Effector memory CD8-positive, alpha-beta T cell (primary cell): ENCODE measurements around the gene TTC13.

Experiments used
- ATAC-seq: fragments of 150-1000 bp; cut with Tn5 transposase; replicated peaks from 2 replicates; pipeline ENCODE4 v1.10.0; 2021; ENCODE audit warnings: mild to moderate bottlenecking, moderate library complexity
- DNase-seq, 3 experiments: peaks; one replicate each; pipeline ENCODE4 v3.0.0; 2021
- H3K27ac Mint-ChIP-seq, 2 donors: one replicate each; pipeline ENCODE4 v1.8.0; 2022; ENCODE audit warnings: mild to moderate bottlenecking in 2 of 2, mixed read lengths in 2 of 2, moderate library complexity in 2 of 2
- H3K27me3 Mint-ChIP-seq, 2 donors: one replicate each; pipeline ENCODE4 v1.8.0; 2022; ENCODE audit warnings: mixed read lengths in 2 of 2
- H3K36me3 Mint-ChIP-seq: one replicate; pipeline ENCODE4 v1.8.0; 2022; ENCODE audit warnings: mild to moderate bottlenecking, moderate library complexity, mixed read lengths; ENCODE audit not compliant: insufficient read depth
- H3K4me1 Mint-ChIP-seq, 2 donors: one replicate each; pipeline ENCODE4 v1.8.0; 2022; ENCODE audit warnings: low read depth in 2 of 2, mixed read lengths in 2 of 2
- H3K4me3 Mint-ChIP-seq, 2 donors: one replicate each; pipeline ENCODE4 v1.8.0; 2022; ENCODE audit warnings: mild to moderate bottlenecking in 2 of 2, mixed read lengths in 2 of 2, moderate library complexity in 2 of 2
- H3K9me3 Mint-ChIP-seq, 2 donors: one replicate each; pipeline ENCODE4 v1.8.0; 2022; ENCODE audit warnings: mixed read lengths in 2 of 2

Gene TTC13

GRCh38 chr1:230957580-230957989 is 21.1 kb downstream of the TTC13 start:
- Mint-ChIP-seq H3K4me3 (no peak overlapping the region), H3K36me3 (peaks cover 47% of the 10 kb centered on the region), H3K4me1 (peaks cover 18 to 19% of the 10 kb centered on the region in 2 donors), H3K9me3 (no peaks in the 10 kb centered on the region), H3K27ac (no peak overlapping the region), H3K27me3 (no peaks in the 10 kb centered on the region)
- DNase-seq (no peak), ATAC-seq (no peak)

- Mint-ChIP-seq H3K36me3 (peaks cover 36% of the 10 kb centered on the region), H3K4me3 (no peak overlapping the region), H3K27me3 (no peaks in the 10 kb centered on the region), H3K4me1 (peaks cover 7% of the 10 kb centered on the region in 2 donors), H3K9me3 (no peaks in the 10 kb centered on the region), H3K27ac (no peak overlapping the region)
- DNase-seq, result no peak
- ATAC-seq, result no peak
Measured at GRCh38 chr1:230950404-230950803, 28.3 kb downstream of the TTC13 start.

- H3K27ac Mint-ChIP-seq, result peak overlapping the region in 1 of 2 donors; percentile 84
- ATAC-seq, result no peak
- no peaks in the 10 kb centered on the region for H3K27me3 Mint-ChIP-seq
- no peak for DNase-seq
- peaks cover 7% of the 10 kb centered on the region in 2 donors for H3K4me1 Mint-ChIP-seq
- no peaks in the 10 kb centered on the region for H3K9me3 Mint-ChIP-seq
- peaks cover 31% of the 10 kb centered on the region for H3K36me3 Mint-ChIP-seq
- no peak overlapping the region for H3K4me3 Mint-ChIP-seq
Measured at GRCh38 chr1:230948903-230949302, 29.8 kb downstream of the TTC13 start.

- peaks cover 34% of the 10 kb centered on the region for H3K36me3 Mint-ChIP-seq
- no peaks in the 10 kb centered on the region for H3K9me3 Mint-ChIP-seq
- H3K27me3 Mint-ChIP-seq, result no peaks in the 10 kb centered on the region
- DNase-seq (no peak), ATAC-seq (no peak)
- H3K27ac Mint-ChIP-seq, result peak overlapping the region in 1 of 2 donors; percentile 84
- H3K4me3 Mint-ChIP-seq, result no peak overlapping the region
- H3K4me1 Mint-ChIP-seq, result peaks cover 7% of the 10 kb centered on the region in 2 donors
Measured at GRCh38 chr1:230948301-230948700, 30.4 kb downstream of the TTC13 start.

GRCh38 chr1:230943048-230943593 is 35.5 kb downstream of the TTC13 start:
- Mint-ChIP-seq H3K4me1 (peaks cover 5 to 11% of the 10 kb centered on the region in 2 donors), H3K27me3 (no peaks in the 10 kb centered on the region), H3K9me3 (no peaks in the 10 kb centered on the region), H3K4me3 (no peak overlapping the region), H3K36me3 (peaks cover 29% of the 10 kb centered on the region), H3K27ac (peak overlapping the region in 1 of 2 donors; percentile 41)
- ATAC-seq, result no peak
- DNase-seq, result no peak

GRCh38 chr1:230940848-230941247 is 37.8 kb downstream of the TTC13 start:
- no peaks in the 10 kb centered on the region for H3K9me3 Mint-ChIP-seq
- no peak for DNase-seq
- H3K27ac Mint-ChIP-seq, result no peak overlapping the region
- no peaks in the 10 kb centered on the region for H3K27me3 Mint-ChIP-seq
- H3K36me3 Mint-ChIP-seq, result peaks cover 22% of the 10 kb centered on the region
- ATAC-seq, result no peak
- H3K4me3 Mint-ChIP-seq, result no peak overlapping the region
- H3K4me1 Mint-ChIP-seq, result peaks cover 3 to 13% of the 10 kb centered on the region in 2 donors

- peak overlapping the region in 1 of 2 donors; percentile 11 for H3K27ac Mint-ChIP-seq
- DNase-seq, result no peak
- peaks cover 3 to 22% of the 10 kb centered on the region in 2 donors for H3K4me1 Mint-ChIP-seq
- no peak for ATAC-seq
- H3K36me3 Mint-ChIP-seq, result peaks cover 22% of the 10 kb centered on the region
- H3K9me3 Mint-ChIP-seq, result no peaks in the 10 kb centered on the region
- no peaks in the 10 kb centered on the region for H3K27me3 Mint-ChIP-seq
- H3K4me3 Mint-ChIP-seq, result no peak overlapping the region
Measured at GRCh38 chr1:230939806-230940489, 38.7 kb downstream of the TTC13 start.

- ATAC-seq, result no peak
- Mint-ChIP-seq H3K4me1 (peaks cover 3 to 22% of the 10 kb centered on the region in 2 donors), H3K27ac (peak overlapping the region in 1 of 2 donors; percentile 77), H3K27me3 (no peaks in the 10 kb centered on the region), H3K9me3 (no peaks in the 10 kb centered on the region), H3K4me3 (no peak overlapping the region), H3K36me3 (peaks cover 22% of the 10 kb centered on the region)
- DNase-seq, result no peak
Measured at GRCh38 chr1:230938924-230939368, 39.7 kb downstream of the TTC13 start.

- no peaks in the 10 kb centered on the region for H3K27me3 Mint-ChIP-seq
- H3K27ac Mint-ChIP-seq, result peak overlapping the region; percentile 21 to 61
- H3K4me3 Mint-ChIP-seq, result no peak overlapping the region
- DNase-seq (no peak), ATAC-seq (no peak)
- peaks cover 1 to 18% of the 10 kb centered on the region in 2 donors for H3K4me1 Mint-ChIP-seq
- no peaks in the 10 kb centered on the region for H3K9me3 Mint-ChIP-seq
- peaks cover 21% of the 10 kb centered on the region for H3K36me3 Mint-ChIP-seq
Measured at GRCh38 chr1:230937371-230937770, 41.3 kb downstream of the TTC13 start.

GRCh38 chr1:230936475-230936874 is 42.2 kb downstream of the TTC13 start:
- H3K9me3 Mint-ChIP-seq, result no peaks in the 10 kb centered on the region
- H3K4me1 Mint-ChIP-seq, result peaks cover 1 to 18% of the 10 kb centered on the region in 2 donors
- ATAC-seq (no peak), DNase-seq (no peak)
- peak overlapping the region; percentile 21 to 61 for H3K27ac Mint-ChIP-seq
- no peak overlapping the region for H3K4me3 Mint-ChIP-seq
- H3K36me3 Mint-ChIP-seq, result peaks cover 30% of the 10 kb centered on the region
- no peaks in the 10 kb centered on the region for H3K27me3 Mint-ChIP-seq

GRCh38 chr1:230935852-230936251 is 42.8 kb downstream of the TTC13 start:
- no peak for ATAC-seq
- Mint-ChIP-seq H3K4me3 (no peak overlapping the region), H3K9me3 (no peaks in the 10 kb centered on the region), H3K4me1 (peaks cover 1 to 18% of the 10 kb centered on the region in 2 donors), H3K36me3 (peaks cover 32% of the 10 kb centered on the region), H3K27me3 (no peaks in the 10 kb centered on the region), H3K27ac (peak overlapping the region; percentile 9 to 61)
- DNase-seq, result no peak

- H3K27ac Mint-ChIP-seq, result no peak overlapping the region
- peaks cover 62% of the 10 kb centered on the region for H3K36me3 Mint-ChIP-seq
- no peaks in the 10 kb centered on the region for H3K9me3 Mint-ChIP-seq
- ATAC-seq (no peak), DNase-seq (no peak)
- H3K4me1 Mint-ChIP-seq, result peaks cover 0 to 9% of the 10 kb centered on the region in 2 donors
- no peaks in the 10 kb centered on the region for H3K27me3 Mint-ChIP-seq
- no peak overlapping the region for H3K4me3 Mint-ChIP-seq
Measured at GRCh38 chr1:230930986-230931385, 47.7 kb downstream of the TTC13 start.

GRCh38 chr1:230926182-230926581 is 52.5 kb downstream of the TTC13 start:
- Mint-ChIP-seq H3K27ac (peak overlapping the region in 1 of 2 donors; percentile 67), H3K4me3 (no peak overlapping the region), H3K9me3 (no peaks in the 10 kb centered on the region), H3K36me3 (peaks cover 71% of the 10 kb centered on the region), H3K27me3 (no peaks in the 10 kb centered on the region), H3K4me1 (no peaks in the 10 kb centered on the region)
- DNase-seq, result no peak
- no peak for ATAC-seq

- Mint-ChIP-seq H3K27me3 (no peaks in the 10 kb centered on the region), H3K4me3 (no peak overlapping the region), H3K36me3 (peaks cover 71% of the 10 kb centered on the region), H3K27ac (peak overlapping the region in 1 of 2 donors; percentile 67), H3K9me3 (no peaks in the 10 kb centered on the region), H3K4me1 (no peaks in the 10 kb centered on the region)
- ATAC-seq (no peak), DNase-seq (no peak)
Measured at GRCh38 chr1:230925608-230926007, 53.1 kb downstream of the TTC13 start.
